ENCODE results near the gene RNF215.

GRCh38 chr22:30435674-30436126, 48.5 kb upstream of the RNF215 start:
- TF ChIP-seq MAX (IDR thresholded peaks at IDR 0.05; ENCODE audit: low read depth, low read length) = no peak
- no peak for TF ChIP-seq CTCF (IDR thresholded peaks at IDR 0.05; ENCODE audit: low read depth, low read length)
- no peak for TF ChIP-seq POLR2A (IDR thresholded peaks at IDR 0.05; ENCODE audit: extremely low read depth, insufficient read length)
- TF ChIP-seq MYC (IDR thresholded peaks at IDR 0.05; ENCODE audit: low read depth, low read length) = no peak
